Measurements from ENCODE around the gene OR4C6.

GRCh38 chr11:55634813-55635212, 27.2 kb upstream of the OR4C6 start, which contains the start of gene OR4P4:
- TF ChIP-seq CTCF (IDR thresholded peaks at IDR 0.05) = no peak
- TF ChIP-seq ZFX (IDR thresholded peaks at IDR 0.05; ENCODE audit: borderline replicate concordance) = no peak

Data from 22Rv1 (cell line).